Measurements from ENCODE around the gene HLCS. TPM values are rescaled to one million over a fixed set of nuclear protein-coding genes. Genes with fewer than 3 reads are reported as not detected.

Gene HLCS
- total and polyA plus RNA-seq, 2 of the 4 experiments (the other 2 are of a cell fraction), result 10.6 to 21.0 TPM

GRCh38 chr21:36915014-36915695 lies 51.3 kb downstream of the HLCS start:
- Histone ChIP-seq H2BK5ac (ENCODE audit: low read depth, low read length, poor library complexity, severe bottlenecking) (no peak overlapping the region), H3K56ac (ENCODE audit: extremely low read depth, insufficient read depth, low read length) (no peak overlapping the region), H3K4ac (ENCODE audit: low read depth, low read length) (peak overlapping the region; percentile 75), H4K20me1 (ENCODE audit: insufficient read depth, low read length) (no peaks in the 10 kb centered on the region), H2BK120ac (ENCODE audit: low read depth, low read length) (peak overlapping the region; percentile 78), H3K36me3 (ENCODE audit: control insufficient read depth, insufficient read depth, low read length) (no peaks in the 10 kb centered on the region), H3K27ac (ENCODE audit: insufficient read depth, low read length) (peak overlapping the region; percentile 27; the same call in 1 of the 2 replicates), H3K27me3 (ENCODE audit: control insufficient read depth, insufficient read depth, low read length) (no peaks in the 10 kb centered on the region), H3K4me3 (ENCODE audit: insufficient read depth, low read depth, low read length) (no peak overlapping the region), H2AK5ac (ENCODE audit: low read depth, low read length) (peak overlapping the region; percentile 84), H2AFZ (replicated peaks; ENCODE audit: low read length, poor library complexity) (no peak overlapping the region), H3K79me1 (ENCODE audit: low read depth in 1 of 2, low read length in 2 of 2) (peaks cover 13 to 52% of the 10 kb centered on the region in 2 experiments), H3K9me3 (ENCODE audit: control insufficient read depth, insufficient read depth, low read length) (no peaks in the 10 kb centered on the region), H3K4me2 (ENCODE audit: low read depth, low read length) (no peak overlapping the region), H3K4me1 (ENCODE audit: control insufficient read depth, insufficient read depth, low read length) (peaks cover 26% of the 10 kb centered on the region), H3K23ac (ENCODE audit: low read depth, low read length) (no peak overlapping the region), H4K91ac (ENCODE audit: insufficient read depth, low read depth, low read length) (peak overlapping the region; percentile 50), H4K8ac (ENCODE audit: low read depth in 2 of 2, low read length in 2 of 2) (peak overlapping the region in 1 of 2 experiments; percentile 28; a peak in 1 of 4 replicates), H3K9ac (ENCODE audit: low read depth, low read length) (no peak overlapping the region), H3K18ac (ENCODE audit: low read depth, low read length) (no peak overlapping the region; the same call in 1 of the 2 replicates), H2BK15ac (ENCODE audit: low read depth, low read length) (no peak overlapping the region), H3K9me1 (ENCODE audit: insufficient read depth, low read length) (peaks cover 9% of the 10 kb centered on the region), H4K5ac (ENCODE audit: low read depth, low read length) (no peak overlapping the region), H3K14ac (replicated peaks; ENCODE audit: low read depth, low read length) (peak overlapping the region; percentile 32; the same call in 1 of the 2 replicates), H2AK9ac (replicated peaks; ENCODE audit: low read depth, low read length, poor library complexity) (no peak overlapping the region), H2BK20ac (ENCODE audit: low read depth, low read length) (peak overlapping the region; percentile 68)
- no TSS peak for BruUV-seq (replicated peaks)
- dilution Hi-C loops (cut with HindIII; ENCODE audit: low sequenced_read_pairs, unreplicated experiment) (no loop called here), intact Hi-C loops (cut with micrococcal nuclease) (loop anchor here (5.0 kb wide), 1 partner anchor 213 kb away; no protein-coding TSS in a partner anchor), in situ Hi-C loops (cut with MboI; ENCODE audit: low sequenced_read_pairs) (no loop called here)
- WGBS, 2 experiments (ENCODE audit: extremely low coverage in 2 of 2, insufficient read length in 1 of 2), result 93% methylated on average over 3 of the region's 17 CpGs; no CpG with 5 or more reads in 1 of the 2 experiments
- no peak for ATAC-seq (ENCODE audit: low read depth)
- no peak for DNase-seq
- ChIA-PET CTCF (interaction anchor here (1.0 kb wide), 1 partner anchor 161 kb away, joined by 3 read pairs; no protein-coding TSS in a partner anchor), POLR2A (ENCODE audit: unreplicated experiment) (no interaction called here)
- no peak for TF ChIP-seq BHLHE40 (IDR thresholded peaks at IDR 0.05; ENCODE audit: low read depth, low read length)
- TF ChIP-seq NFE2L2 (IDR thresholded peaks at IDR 0.05; ENCODE audit: low read depth, low read length), result no peak
- TF ChIP-seq MXI1 (IDR thresholded peaks at IDR 0.05; ENCODE audit: borderline replicate concordance, low read depth, low read length), result no peak
- no peak for TF ChIP-seq RFX5 (IDR thresholded peaks at IDR 0.05; ENCODE audit: low read depth, low read length)
- no peak for TF ChIP-seq FOS (IDR thresholded peaks at IDR 0.05; ENCODE audit: low read depth, low read length)
- TF ChIP-seq RAD21 (IDR thresholded peaks at IDR 0.05; ENCODE audit: low read length), result no peak
- no peak for TF ChIP-seq MAZ (IDR thresholded peaks at IDR 0.05; ENCODE audit: borderline replicate concordance, low read depth, low read length)
- no peak for TF ChIP-seq RCOR1 (IDR thresholded peaks at IDR 0.05; ENCODE audit: insufficient replicate concordance, low read length)
- TF ChIP-seq SMC3 (IDR thresholded peaks at IDR 0.05; ENCODE audit: low read depth, low read length), result no peak
- TF ChIP-seq MAFK (IDR thresholded peaks at IDR 0.05; ENCODE audit: low read depth, low read length), result no peak
- no peak for TF ChIP-seq CEBPB (IDR thresholded peaks at IDR 0.05; ENCODE audit: low read depth, low read length)
- TF ChIP-seq CTCF (conservative IDR thresholded peaks at IDR 0.05; ENCODE audit: low read depth, low read length), result no peak
- TF ChIP-seq USF2 (IDR thresholded peaks at IDR 0.05; ENCODE audit: low read depth, low read length), result no peak
- TF ChIP-seq CHD1 (IDR thresholded peaks at IDR 0.05; ENCODE audit: low read depth, low read length), result no peak

All from IMR-90 (cell line).